NT2/D1 (cell line): Measurements from ENCODE around the gene EXT2.

Source experiments
- SUZ12 ChIP-seq: IDR thresholded peaks from 2 replicates; pipeline ENCODE4 v1.6.1; 2011; ENCODE audit not compliant: insufficient read length, insufficient read depth; ENCODE audit errors: extremely low read depth
- ZNF274 ChIP-seq: IDR thresholded peaks from 2 replicates; pipeline ENCODE4 v1.6.1; 2011; ENCODE audit warnings: mild to moderate bottlenecking, low read depth, low read length

- no peak for TF ChIP-seq ZNF274
- no peak for TF ChIP-seq SUZ12
Observed at GRCh38 chr11:44145011-44145775, 49.7 kb downstream of the EXT2 start.
